Measurements from ENCODE around the gene S100G.

DNA sequence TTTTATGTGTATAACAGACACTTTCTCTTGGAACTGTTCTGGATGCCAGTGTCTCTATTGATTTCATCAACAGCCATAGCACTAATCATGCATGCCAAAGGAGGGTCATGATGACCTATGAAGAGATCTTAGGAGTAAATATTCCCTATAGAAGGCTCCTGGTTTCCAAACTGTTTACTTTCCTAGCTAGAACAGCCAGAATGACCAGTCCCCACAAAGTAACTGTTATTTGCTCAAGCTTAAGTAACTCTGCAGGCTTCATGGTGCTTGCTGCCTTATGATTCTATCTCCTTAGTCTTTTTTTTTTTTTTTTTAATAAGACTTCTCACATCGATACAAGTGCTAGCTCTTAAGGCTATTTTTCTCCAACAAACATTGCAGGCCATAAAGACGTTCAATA, 12.4 kb downstream of the S100G start:
- TF ChIP-seq, protein P1, sequence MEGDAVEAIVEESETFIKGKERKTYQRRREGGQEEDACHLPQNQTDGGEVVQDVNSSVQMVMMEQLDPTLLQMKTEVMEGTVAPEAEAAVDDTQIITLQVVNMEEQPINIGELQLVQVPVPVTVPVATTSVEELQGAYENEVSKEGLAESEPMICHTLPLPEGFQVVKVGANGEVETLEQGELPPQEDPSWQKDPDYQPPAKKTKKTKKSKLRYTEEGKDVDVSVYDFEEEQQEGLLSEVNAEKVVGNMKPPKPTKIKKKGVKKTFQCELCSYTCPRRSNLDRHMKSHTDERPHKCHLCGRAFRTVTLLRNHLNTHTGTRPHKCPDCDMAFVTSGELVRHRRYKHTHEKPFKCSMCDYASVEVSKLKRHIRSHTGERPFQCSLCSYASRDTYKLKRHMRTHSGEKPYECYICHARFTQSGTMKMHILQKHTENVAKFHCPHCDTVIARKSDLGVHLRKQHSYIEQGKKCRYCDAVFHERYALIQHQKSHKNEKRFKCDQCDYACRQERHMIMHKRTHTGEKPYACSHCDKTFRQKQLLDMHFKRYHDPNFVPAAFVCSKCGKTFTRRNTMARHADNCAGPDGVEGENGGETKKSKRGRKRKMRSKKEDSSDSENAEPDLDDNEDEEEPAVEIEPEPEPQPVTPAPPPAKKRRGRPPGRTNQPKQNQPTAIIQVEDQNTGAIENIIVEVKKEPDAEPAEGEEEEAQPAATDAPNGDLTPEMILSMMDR (IDR thresholded peaks at IDR 0.05) = no peak
- no peak for TF ChIP-seq POLR2A (IDR thresholded peaks at IDR 0.05)

All from Peyer's patch (tissue), 4 donors.